ENCODE results near the gene PPP2R2C.

GRCh38 chr4:6424425-6424824, 48.0 kb downstream of the PPP2R2C start:
- TF ChIP-seq ELF4 (IDR thresholded peaks at IDR 0.05) (no peak), ZNF384 (IDR thresholded peaks at IDR 0.05) (no peak), HDGF (IDR thresholded peaks at IDR 0.05; ENCODE audit: borderline replicate concordance) (no peak), L3MBTL2 (conservative IDR thresholded peaks at IDR 0.05) (no peak), PKNOX1 (IDR thresholded peaks at IDR 0.05) (no peak), NFRKB (IDR thresholded peaks at IDR 0.05) (no peak), TARDBP (IDR thresholded peaks at IDR 0.05) (no peak), BHLHE40 (IDR thresholded peaks at IDR 0.05; ENCODE audit: borderline replicate concordance) (no peak)

Measured in HEK293T (cell line).